ENCODE data around the gene PAK5.

PAK5 gene

GRCh38 chr20:9616455-9616805 lies 222.4 kb downstream of the PAK5 start:
- no peak for DNase-seq (ENCODE audit: low read depth)

GRCh38 chr20:9615766-9616454 lies 223.0 kb downstream of the PAK5 start:
- no peak for DNase-seq (ENCODE audit: low read depth)

- no peak for DNase-seq (ENCODE audit: low read depth)
Measured at GRCh38 chr20:9615118-9615517, 223.8 kb downstream of the PAK5 start.

- no peak for DNase-seq (ENCODE audit: low read depth)
Measured at GRCh38 chr20:9613871-9614270, 225.0 kb downstream of the PAK5 start.

- no peak for DNase-seq (ENCODE audit: low read depth)
Measured at GRCh38 chr20:9611921-9612320, 227.0 kb downstream of the PAK5 start.

GRCh38 chr20:9610665-9611064 lies 228.2 kb downstream of the PAK5 start:
- DNase-seq (ENCODE audit: low read depth), result no peak

- no peak for DNase-seq (ENCODE audit: low read depth)
Measured at GRCh38 chr20:9609887-9610502, 228.9 kb downstream of the PAK5 start.

- no peak for DNase-seq (ENCODE audit: low read depth)
Measured at GRCh38 chr20:9608639-9609340, 230.1 kb downstream of the PAK5 start.

- no peak for DNase-seq (ENCODE audit: low read depth)
Measured at GRCh38 chr20:9602847-9603183, 236.1 kb downstream of the PAK5 start.

- DNase-seq (ENCODE audit: low read depth), result no peak
Measured at GRCh38 chr20:9600562-9600961, 238.3 kb downstream of the PAK5 start.

GRCh38 chr20:9597547-9597946 lies 241.3 kb downstream of the PAK5 start:
- no peak for DNase-seq (ENCODE audit: low read depth)

- DNase-seq (ENCODE audit: low read depth), result no peak
Measured at GRCh38 chr20:9595763-9596162, 243.1 kb downstream of the PAK5 start.

- DNase-seq (ENCODE audit: low read depth), result no peak
Measured at GRCh38 chr20:9594284-9594875, 244.5 kb downstream of the PAK5 start.

- DNase-seq (ENCODE audit: low read depth), result no peak
Measured at GRCh38 chr20:9592419-9592818, 246.5 kb downstream of the PAK5 start.

GRCh38 chr20:9591080-9591479 lies 247.8 kb downstream of the PAK5 start:
- no peak for DNase-seq (ENCODE audit: low read depth)

- no peak for DNase-seq (ENCODE audit: low read depth)
Measured at GRCh38 chr20:9590189-9590588, 248.7 kb downstream of the PAK5 start.

GRCh38 chr20:9588706-9589105 lies 250.2 kb downstream of the PAK5 start:
- DNase-seq (ENCODE audit: low read depth), result no peak

- DNase-seq (ENCODE audit: low read depth), result no peak
Measured at GRCh38 chr20:9583151-9583550, 255.7 kb downstream of the PAK5 start.

GRCh38 chr20:9582137-9582536 lies 256.7 kb downstream of the PAK5 start:
- no peak for DNase-seq (ENCODE audit: low read depth)

- no peak for DNase-seq (ENCODE audit: low read depth)
Measured at GRCh38 chr20:9581509-9581908, 257.4 kb downstream of the PAK5 start.

- no peak for DNase-seq (ENCODE audit: low read depth)
Measured at GRCh38 chr20:9578594-9578993, 260.3 kb downstream of the PAK5 start.

- DNase-seq (ENCODE audit: low read depth), result no peak
Measured at GRCh38 chr20:9577397-9577796, 261.5 kb downstream of the PAK5 start.

GRCh38 chr20:9576695-9577094 lies 262.2 kb downstream of the PAK5 start:
- no peak for DNase-seq (ENCODE audit: low read depth)

Data from stimulated activated CD4-positive, alpha-beta T cell treated with anti-CD3 and anti-CD28 coated beads, Interleukin-2, amount 100 ng/mL, for 4 hours (primary cell).